ENCODE data around the gene MFRP.

Gene MFRP

GRCh38 chr11:119316729-119317591, 29.5 kb downstream of the MFRP start, which contains the start of gene MCAM:
Gene MCAM, minus strand, starts transcription at chr11:119317130. Its CDS starts 29 bp downstream, at chr11:119317101.
- DNase-seq = peak; percentile 81

- DNase-seq = peak; percentile 75
These were observed 30.3 kb downstream of the MFRP start for GRCh38 chr11:119316016-119316728.

GRCh38 chr11:119315131-119316015, 31.1 kb downstream of the MFRP start:
- DNase-seq = peak; percentile 83

DNA sequence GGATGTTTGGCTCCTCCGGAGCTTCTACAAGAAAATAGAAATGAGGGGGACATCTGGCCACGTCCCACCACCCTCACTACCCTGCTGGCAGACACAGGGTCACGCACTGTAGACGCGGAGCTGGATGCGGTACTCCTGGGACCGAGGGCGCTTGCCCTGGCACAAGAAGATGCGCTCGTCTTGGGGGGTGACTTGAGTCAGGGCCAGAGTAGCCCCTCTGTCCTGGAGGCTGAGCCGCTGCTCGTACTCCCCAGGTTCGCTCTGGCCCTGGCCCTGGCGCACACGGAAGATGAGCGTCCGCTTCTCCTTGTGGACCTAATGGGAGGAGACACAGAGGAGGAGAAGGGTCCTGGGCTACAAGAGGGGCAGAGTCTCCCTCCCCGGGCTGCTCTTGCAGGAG, 31.8 kb downstream of the MFRP start:
- no peak for DNase-seq

DNA sequence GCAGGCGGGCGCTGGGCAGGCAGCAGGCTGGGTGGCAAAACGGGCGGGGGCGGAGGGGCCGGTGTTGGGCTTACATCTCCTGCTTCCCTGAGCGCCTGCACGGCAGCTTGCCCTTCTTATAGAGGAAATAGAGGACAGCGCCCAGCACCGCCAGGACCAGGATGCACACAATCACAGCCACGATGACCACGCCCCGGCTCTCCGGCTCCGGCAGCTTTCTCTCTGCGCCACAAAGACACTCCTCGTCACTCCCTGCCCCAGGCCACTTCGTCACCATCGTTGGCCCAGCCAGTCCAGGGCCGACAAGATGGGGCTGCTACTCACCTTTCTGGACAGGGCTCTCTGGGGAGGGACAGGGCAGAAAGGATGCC, 35.8 kb downstream of the MFRP start:
- DNase-seq = no peak

GRCh38 chr11:119309953-119310681, 36.4 kb downstream of the MFRP start:
- DNase-seq = no peak

- DNase-seq = no peak
These were observed 37.1 kb downstream of the MFRP start for GRCh38 chr11:119309411-119309810.

DNA sequence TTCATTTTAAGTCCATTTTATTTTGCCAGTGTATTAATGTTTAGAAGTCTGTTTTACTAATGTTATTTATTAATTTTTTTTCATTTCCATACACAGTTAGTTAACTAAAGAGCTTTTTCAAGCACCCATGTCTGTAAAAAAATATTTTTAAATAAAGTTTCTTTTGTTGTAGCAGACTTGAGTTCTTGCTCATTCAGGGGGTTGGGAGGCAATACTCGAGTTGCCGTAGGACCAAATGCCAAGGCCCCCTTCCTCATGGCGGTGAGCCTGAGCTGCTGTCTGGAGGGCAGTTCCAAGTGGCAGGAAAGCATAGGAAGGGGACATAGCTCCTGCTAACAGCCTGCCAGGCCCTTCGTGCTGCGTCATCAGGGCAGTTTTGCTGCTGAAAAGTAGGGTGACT, 38.5 kb downstream of the MFRP start:
- DNase-seq = no peak

DNA sequence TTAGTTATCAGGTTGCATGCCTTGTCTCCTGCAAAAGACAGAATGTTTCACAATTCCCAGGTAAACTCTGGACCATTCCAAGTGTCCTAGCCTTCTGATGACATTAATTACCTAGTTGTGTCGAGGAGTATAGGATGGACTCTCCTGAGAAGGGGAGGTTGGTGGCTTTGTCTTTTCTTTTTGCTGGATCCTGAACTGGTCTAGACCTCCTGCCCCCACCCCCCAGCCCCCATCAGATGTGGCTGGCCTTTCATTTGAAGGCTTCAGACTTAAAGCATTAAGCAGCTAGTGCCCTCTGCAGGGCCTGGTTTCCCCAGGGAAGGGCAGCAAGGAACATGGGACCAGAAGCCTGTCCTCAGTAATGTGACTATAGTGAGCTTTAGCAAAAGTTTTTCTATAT, 39.3 kb downstream of the MFRP start:
- DNase-seq = no peak

DNA sequence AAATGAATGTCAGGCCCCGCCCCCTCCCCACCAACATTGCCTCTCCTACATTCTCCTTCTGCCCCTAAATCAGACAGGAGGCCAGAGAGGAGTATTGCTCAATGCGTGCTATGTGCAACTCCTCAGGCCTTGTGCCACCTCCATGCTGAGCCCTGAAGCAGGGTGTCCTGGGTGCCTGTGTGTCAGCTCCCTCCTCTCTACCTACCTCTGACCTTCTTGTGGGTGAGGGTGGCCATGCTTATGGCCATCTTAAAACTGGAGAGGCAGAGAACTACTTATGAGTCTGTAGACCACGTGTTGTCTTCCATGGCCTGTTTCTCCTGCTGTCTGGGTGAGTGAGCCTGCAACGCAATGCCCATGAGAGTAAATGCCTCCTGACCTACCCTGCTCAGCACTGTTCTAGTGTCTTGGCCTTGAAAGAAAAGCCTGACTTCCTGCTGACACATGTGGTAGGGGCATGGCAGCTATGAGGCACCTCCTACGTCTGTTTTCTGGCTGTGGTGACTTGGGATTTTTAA, 40.1 kb downstream of the MFRP start:
- DNase-seq = no peak

DNA sequence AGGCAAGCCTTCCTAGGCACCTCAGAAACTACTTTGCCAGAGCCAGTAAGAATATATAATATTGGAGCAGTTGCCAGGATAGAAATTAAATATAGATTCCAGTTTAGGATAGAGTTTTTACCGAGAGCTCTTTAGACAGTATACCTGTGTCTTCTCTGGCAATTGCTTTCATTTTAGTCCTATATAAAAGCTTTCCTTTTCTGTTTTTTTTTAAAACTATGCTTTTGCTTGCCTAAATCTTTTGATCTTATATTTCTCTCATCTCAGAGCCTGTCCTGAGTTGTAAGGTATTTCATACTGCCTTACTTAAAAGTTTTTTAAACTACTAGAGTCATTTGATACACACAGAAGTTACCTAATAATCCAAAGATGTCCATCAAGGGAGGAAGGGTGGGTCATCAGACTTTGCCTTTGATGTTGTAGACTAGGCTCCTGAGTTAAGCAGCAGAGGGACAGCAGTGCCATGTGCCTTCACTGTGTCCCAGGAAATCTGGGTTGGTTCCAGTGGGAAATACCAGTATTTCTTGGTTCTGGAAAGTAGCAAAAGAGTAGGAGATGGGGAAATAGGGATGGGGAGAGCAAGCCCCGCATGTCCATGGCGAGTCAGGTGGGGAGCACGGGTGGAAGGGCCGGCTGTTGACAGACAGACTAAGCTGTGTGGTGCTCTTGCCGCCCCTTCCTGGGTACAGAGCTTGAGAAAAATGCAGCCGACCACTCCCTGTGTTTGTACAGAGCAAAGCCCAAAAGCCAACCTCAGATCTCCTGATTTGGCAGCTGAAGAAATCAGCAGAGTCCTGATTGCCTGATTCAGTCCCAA, 40.7 kb downstream of the MFRP start:
- DNase-seq = no peak

DNA sequence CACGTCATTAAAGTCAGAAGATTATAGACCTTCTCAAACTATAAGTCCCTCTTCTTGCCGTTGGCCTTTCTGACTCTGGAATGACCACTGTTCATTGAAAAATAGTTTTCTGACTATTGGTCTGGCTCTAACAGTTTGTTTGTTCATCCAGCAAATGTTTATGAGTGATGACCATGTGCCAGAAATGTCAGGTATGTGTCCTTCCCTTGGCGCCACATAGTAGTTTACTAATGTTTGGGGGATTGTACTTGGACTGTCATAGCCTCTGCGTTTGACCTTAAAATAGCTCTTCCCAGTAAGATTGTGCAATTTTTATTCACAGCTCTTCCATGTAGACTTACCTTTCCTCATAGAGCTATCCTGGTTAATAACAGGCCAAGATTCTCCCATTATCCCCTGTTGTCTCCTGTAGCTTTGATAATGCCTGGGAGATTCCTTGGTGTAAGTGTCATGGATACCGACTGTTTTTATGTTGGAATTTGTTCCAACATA, 43.2 kb downstream of the MFRP start:
- DNase-seq = no peak

- DNase-seq = no peak
These were observed 46.1 kb downstream of the MFRP start for GRCh38 chr11:119300198-119300964.

DNA sequence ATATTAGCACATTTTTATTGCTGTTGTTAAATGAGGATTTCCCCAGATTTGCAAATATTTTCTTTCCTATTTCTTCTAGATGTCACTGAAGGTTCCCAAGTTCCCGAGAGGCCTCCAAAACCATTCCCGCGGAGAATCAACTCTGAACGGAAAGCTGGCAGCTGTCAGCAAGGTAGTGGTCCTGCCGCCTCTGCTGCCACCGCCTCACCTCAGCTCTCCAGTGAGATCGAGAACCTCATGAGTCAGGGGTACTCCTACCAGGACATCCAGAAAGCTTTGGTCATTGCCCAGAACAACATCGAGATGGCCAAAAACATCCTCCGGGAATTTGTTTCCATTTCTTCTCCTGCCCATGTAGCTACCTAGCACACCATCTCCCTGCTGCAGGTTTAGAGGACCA, 47.1 kb downstream of the MFRP start:
- DNase-seq = no peak

GRCh38 chr11:119298726-119299125, 47.8 kb downstream of the MFRP start:
- DNase-seq = peak; percentile 82

GRCh38 chr11:119297938-119298337, 48.6 kb downstream of the MFRP start:
- DNase-seq = no peak

DNA sequence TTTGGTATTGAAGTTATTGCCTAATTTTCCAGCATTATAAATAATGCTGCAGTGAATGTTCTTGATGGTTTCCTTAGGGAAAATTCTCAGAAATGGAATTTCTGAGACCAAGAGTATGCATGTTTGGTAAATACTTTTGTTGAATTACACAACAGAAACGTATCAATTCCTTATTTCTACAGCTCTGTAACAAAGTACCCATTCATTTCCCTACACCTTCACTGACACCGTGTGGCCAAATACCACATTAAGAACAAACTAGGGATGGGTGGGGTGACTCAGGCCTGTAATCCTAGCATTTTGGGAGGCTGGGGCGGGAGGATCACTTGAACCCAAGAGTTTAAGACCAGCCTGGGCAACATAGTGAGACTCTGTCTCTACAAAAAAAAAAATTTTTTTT, 51.3 kb downstream of the MFRP start:
- no peak for DNase-seq

DNA sequence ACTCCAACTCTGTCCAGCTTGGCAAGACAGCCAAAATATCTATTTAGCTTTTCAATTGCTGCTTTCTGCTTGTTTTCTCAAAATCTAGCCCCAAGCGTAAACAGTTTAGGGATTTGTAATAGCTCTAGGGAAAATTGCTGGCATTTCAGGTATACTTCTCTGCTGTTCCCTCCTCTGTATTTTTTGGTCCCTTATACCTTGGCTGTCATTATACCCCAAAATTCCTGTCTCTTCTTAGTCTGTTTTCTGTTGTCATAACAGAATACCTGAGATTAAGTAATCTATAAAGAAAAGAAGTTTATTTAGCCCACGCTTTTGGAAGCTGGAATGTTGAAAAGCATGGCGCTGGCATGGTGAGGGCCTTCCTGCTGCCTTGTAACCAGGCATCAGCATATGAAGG, 53.0 kb downstream of the MFRP start:
- DNase-seq = no peak

DNA sequence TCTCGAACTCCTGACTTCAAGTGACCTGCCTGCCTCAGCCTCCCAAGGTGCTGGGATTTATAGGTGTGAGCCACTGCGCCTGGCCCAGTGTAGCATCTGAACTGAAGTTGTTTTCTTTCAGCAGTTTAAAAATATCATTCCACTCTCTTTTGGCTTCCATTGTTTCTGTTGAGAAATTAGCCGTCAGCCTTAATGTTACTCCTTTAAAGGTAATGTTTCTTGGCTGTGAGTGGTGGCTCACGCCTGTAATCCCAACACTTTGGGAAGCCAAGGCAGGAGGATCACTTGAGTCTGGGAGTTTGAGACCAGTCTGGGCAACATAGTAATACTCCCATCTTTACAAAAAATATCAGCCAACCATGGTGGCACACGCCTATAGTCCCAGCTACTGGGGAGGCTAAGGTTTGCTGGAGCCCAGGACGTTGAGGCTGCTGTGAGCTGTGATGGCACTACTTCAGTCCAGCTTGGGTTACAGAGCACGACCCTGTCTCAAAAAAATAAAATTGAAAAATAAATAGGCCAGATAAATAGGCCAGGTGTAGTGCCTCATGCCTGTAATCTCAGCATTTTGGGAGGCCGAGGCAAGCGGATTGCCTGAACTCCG, 55.5 kb downstream of the MFRP start:
- DNase-seq = no peak

All from right hindlimb (tissue), 1 donor.